Measurements from ENCODE around the gene RAPGEF1.
A peak's percentile ranks its signal among the peaks of the same experiment; 100 is the strongest.

DNA sequence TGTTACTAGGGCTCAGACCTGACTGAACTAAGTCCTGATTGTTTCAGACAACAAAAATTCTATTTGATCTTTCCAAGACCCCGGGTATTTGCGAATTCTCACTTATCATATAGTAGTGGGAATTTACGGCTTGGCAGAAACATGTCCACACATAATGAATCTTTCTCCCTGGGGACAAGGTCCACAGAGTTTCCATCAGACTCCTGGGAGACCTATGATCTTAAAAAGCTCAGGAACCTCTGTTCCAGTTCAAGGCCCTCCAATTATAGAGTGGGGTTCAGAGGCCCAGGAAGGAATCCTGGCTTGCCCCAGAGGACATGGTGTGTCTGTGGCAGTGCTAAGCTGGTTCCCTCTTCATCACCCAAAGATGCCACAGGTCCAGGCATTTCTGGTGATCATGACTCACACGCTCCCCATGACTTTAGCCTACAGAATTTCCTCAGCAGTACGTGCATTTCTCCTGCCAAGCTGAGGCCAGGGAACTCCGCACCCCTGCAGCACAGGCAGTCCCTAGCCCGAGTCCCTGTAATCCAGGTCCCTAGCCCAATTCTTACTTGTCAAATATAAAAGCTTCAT, 12.6 kb downstream of the RAPGEF1 start:
- TF ChIP-seq, protein P1, sequence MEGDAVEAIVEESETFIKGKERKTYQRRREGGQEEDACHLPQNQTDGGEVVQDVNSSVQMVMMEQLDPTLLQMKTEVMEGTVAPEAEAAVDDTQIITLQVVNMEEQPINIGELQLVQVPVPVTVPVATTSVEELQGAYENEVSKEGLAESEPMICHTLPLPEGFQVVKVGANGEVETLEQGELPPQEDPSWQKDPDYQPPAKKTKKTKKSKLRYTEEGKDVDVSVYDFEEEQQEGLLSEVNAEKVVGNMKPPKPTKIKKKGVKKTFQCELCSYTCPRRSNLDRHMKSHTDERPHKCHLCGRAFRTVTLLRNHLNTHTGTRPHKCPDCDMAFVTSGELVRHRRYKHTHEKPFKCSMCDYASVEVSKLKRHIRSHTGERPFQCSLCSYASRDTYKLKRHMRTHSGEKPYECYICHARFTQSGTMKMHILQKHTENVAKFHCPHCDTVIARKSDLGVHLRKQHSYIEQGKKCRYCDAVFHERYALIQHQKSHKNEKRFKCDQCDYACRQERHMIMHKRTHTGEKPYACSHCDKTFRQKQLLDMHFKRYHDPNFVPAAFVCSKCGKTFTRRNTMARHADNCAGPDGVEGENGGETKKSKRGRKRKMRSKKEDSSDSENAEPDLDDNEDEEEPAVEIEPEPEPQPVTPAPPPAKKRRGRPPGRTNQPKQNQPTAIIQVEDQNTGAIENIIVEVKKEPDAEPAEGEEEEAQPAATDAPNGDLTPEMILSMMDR (IDR thresholded peaks at IDR 0.05) = no peak
- TF ChIP-seq POLR2A (IDR thresholded peaks at IDR 0.05) (no peak), EP300 (IDR thresholded peaks at IDR 0.05) (peak in 1 of 4 donors; percentile 65), POLR2AphosphoS5 (IDR thresholded peaks at IDR 0.05) (peak in 1 of 4 donors; percentile 61)

All from sigmoid colon (tissue), 4 donors.